HUES48 (cell line): Measurements from ENCODE around the gene CFAP99.
A peak's percentile ranks its signal among the peaks of the same experiment; 100 is the strongest.
"Not testable (repeated sequence)": the region's sequence is repeated elsewhere in the genome, so short reads cannot be mapped to it uniquely, and the experiment has no call there.

Experiments
- H3K27ac ChIP-seq: one replicate; pipeline ENCODE4 v1.7.0; 2013; ENCODE audit warnings: low read depth, low read length, inconsistent platforms
- H3K27me3 ChIP-seq: 2 replicates; pipeline ENCODE4 v1.6.1; 2013; ENCODE audit warnings: mild to moderate bottlenecking, low read length; ENCODE audit not compliant: control insufficient read depth, insufficient read depth
- H3K36me3 ChIP-seq: 2 replicates; pipeline ENCODE4 v1.6.1; 2013; ENCODE audit warnings: low read length; ENCODE audit not compliant: control insufficient read depth, insufficient read depth
- H3K4me1 ChIP-seq: 2 replicates; pipeline ENCODE4 v1.6.1; 2013; ENCODE audit warnings: mild to moderate bottlenecking, low read length; ENCODE audit not compliant: control insufficient read depth, insufficient read depth
- H3K4me3 ChIP-seq: 2 replicates; pipeline ENCODE4 v1.5.1; 2013; ENCODE audit warnings: mild to moderate bottlenecking, low read depth, low read length
- H3K9ac ChIP-seq: 2 replicates; pipeline ENCODE4 v1.6.1; 2013; ENCODE audit warnings: mild to moderate bottlenecking, low read depth, low read length, moderate library complexity
- H3K9me3 ChIP-seq: 2 replicates; pipeline ENCODE4 v1.6.1; 2013; ENCODE audit warnings: low read length; ENCODE audit not compliant: control insufficient read depth, insufficient read depth

The CFAP99 gene

GRCh38 chr4:2418650-2419571, at the start of gene CFAP99:
Gene CFAP99, plus strand, starts transcription at chr4:2418955.
- H3K9me3 ChIP-seq = no peaks in the 10 kb centered on the region
- no peak within 1 kb of the TSS for H3K9ac ChIP-seq
- H3K36me3 ChIP-seq = no peaks in the 10 kb centered on the region
- H3K27me3 ChIP-seq = peaks cover 71% of the 10 kb centered on the region
- no peak within 1 kb of the TSS for H3K27ac ChIP-seq
- peaks cover 25% of the 10 kb centered on the region for H3K4me1 ChIP-seq
- H3K4me3 ChIP-seq = peak within 1 kb of the TSS; percentile 66

- Histone ChIP-seq H3K27ac (no peak overlapping the region), H3K36me3 (no peaks in the 10 kb centered on the region), H3K9ac (no peak overlapping the region), H3K4me3 (no peak overlapping the region), H3K27me3 (no peaks in the 10 kb centered on the region), H3K4me1 (no peaks in the 10 kb centered on the region), H3K9me3 (no peaks in the 10 kb centered on the region)
These were observed 48.0 kb upstream of the CFAP99 start for GRCh38 chr4:2370597-2371320.

- Histone ChIP-seq H3K27me3 (no peaks in the 10 kb centered on the region), H3K36me3 (no peaks in the 10 kb centered on the region), H3K27ac (no peak overlapping the region), H3K9ac (no peak overlapping the region), H3K9me3 (no peaks in the 10 kb centered on the region), H3K4me1 (no peaks in the 10 kb centered on the region), H3K4me3 (no peak overlapping the region)
These were observed 46.8 kb upstream of the CFAP99 start for GRCh38 chr4:2371765-2372487.

- no peaks in the 10 kb centered on the region for H3K27me3 ChIP-seq
- no peaks in the 10 kb centered on the region for H3K36me3 ChIP-seq
- H3K4me3 ChIP-seq = no peak overlapping the region
- H3K27ac ChIP-seq = no peak overlapping the region
- no peak overlapping the region for H3K9ac ChIP-seq
- H3K4me1 ChIP-seq = no peaks in the 10 kb centered on the region
- H3K9me3 ChIP-seq = no peaks in the 10 kb centered on the region
These were observed 46.2 kb upstream of the CFAP99 start for GRCh38 chr4:2372488-2373030.

- Histone ChIP-seq H3K4me1 (no peaks in the 10 kb centered on the region), H3K27ac (no peak overlapping the region), H3K9ac (no peak overlapping the region), H3K4me3 (no peak overlapping the region), H3K36me3 (no peaks in the 10 kb centered on the region), H3K27me3 (no peaks in the 10 kb centered on the region), H3K9me3 (no peaks in the 10 kb centered on the region)
These were observed 45.2 kb upstream of the CFAP99 start for GRCh38 chr4:2373532-2373931.

GRCh38 chr4:2375427-2375826, 43.3 kb upstream of the CFAP99 start:
- no peaks in the 10 kb centered on the region for H3K27me3 ChIP-seq
- H3K4me1 ChIP-seq = no peaks in the 10 kb centered on the region
- no peaks in the 10 kb centered on the region for H3K36me3 ChIP-seq
- no peak overlapping the region for H3K9ac ChIP-seq
- no peak overlapping the region for H3K27ac ChIP-seq
- H3K9me3 ChIP-seq = no peaks in the 10 kb centered on the region
- no peak overlapping the region for H3K4me3 ChIP-seq

GRCh38 chr4:2377241-2377640, 41.5 kb upstream of the CFAP99 start:
- no peaks in the 10 kb centered on the region for H3K9me3 ChIP-seq
- H3K27me3 ChIP-seq = no peaks in the 10 kb centered on the region
- H3K9ac ChIP-seq = no peak overlapping the region
- H3K27ac ChIP-seq = no peak overlapping the region
- no peaks in the 10 kb centered on the region for H3K4me1 ChIP-seq
- H3K36me3 ChIP-seq = no peaks in the 10 kb centered on the region
- no peak overlapping the region for H3K4me3 ChIP-seq

GRCh38 chr4:2378401-2378800, 40.4 kb upstream of the CFAP99 start:
- no peak overlapping the region for H3K27ac ChIP-seq
- H3K9ac ChIP-seq = no peak overlapping the region
- H3K4me3 ChIP-seq = no peak overlapping the region
- no peaks in the 10 kb centered on the region for H3K36me3 ChIP-seq
- H3K27me3 ChIP-seq = no peaks in the 10 kb centered on the region
- H3K4me1 ChIP-seq = no peaks in the 10 kb centered on the region
- no peaks in the 10 kb centered on the region for H3K9me3 ChIP-seq

- Histone ChIP-seq H3K9ac (no peak overlapping the region), H3K27ac (no peak overlapping the region), H3K27me3 (no peaks in the 10 kb centered on the region), H3K9me3 (no peaks in the 10 kb centered on the region), H3K4me1 (no peaks in the 10 kb centered on the region), H3K36me3 (no peaks in the 10 kb centered on the region), H3K4me3 (no peak overlapping the region)
These were observed 39.9 kb upstream of the CFAP99 start for GRCh38 chr4:2378898-2379297.

GRCh38 chr4:2380589-2380988, 38.2 kb upstream of the CFAP99 start:
- H3K4me1 ChIP-seq, H3K36me3 ChIP-seq, H3K27me3 ChIP-seq, H3K9ac ChIP-seq, H3K4me3 ChIP-seq, H3K27ac ChIP-seq, H3K9me3 ChIP-seq: not testable (repeated sequence)
